ENCODE results near the gene PFN2.
"Not testable (repeated sequence)": the region's sequence is repeated elsewhere in the genome, so short reads cannot be mapped to it uniquely, and the experiment has no call there.

The PFN2 gene

DNA sequence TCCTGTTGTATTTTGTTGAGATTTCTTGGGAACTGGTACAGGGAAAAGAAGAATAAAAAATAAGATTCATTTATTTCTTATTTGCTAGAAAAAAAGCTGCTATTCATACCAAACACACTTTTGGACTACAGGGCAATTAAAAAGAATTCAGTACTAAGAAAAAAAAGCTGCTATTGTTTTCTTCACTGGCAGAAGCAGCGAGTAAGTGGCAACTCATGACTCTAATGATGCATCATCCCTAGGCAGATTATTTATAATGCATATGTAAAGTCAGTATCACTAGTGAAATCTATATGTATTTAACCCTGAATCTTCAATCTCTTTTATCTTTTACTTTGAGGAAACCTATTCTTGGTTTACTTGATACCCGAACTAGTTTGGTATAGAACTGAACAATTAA is 15.2 kb downstream of the PFN2 start:
- H3K27me3 ChIP-seq (ENCODE audit: insufficient read depth, low read depth): no peaks in the 10 kb centered on the region
- no peak overlapping the region for H3K4me2 ChIP-seq
- H4K20me1 ChIP-seq (ENCODE audit: insufficient read depth): no peaks in the 10 kb centered on the region
- no peak overlapping the region for H3K4me3 ChIP-seq (IDR thresholded peaks at IDR 0.05; ENCODE audit: insufficient read depth, low read depth, low read length)
- H2AFZ ChIP-seq (ENCODE audit: low read depth): no peak overlapping the region
- H3K79me2 ChIP-seq (ENCODE audit: insufficient read depth, low read depth): no peaks in the 10 kb centered on the region
- TF ChIP-seq, protein P1, sequence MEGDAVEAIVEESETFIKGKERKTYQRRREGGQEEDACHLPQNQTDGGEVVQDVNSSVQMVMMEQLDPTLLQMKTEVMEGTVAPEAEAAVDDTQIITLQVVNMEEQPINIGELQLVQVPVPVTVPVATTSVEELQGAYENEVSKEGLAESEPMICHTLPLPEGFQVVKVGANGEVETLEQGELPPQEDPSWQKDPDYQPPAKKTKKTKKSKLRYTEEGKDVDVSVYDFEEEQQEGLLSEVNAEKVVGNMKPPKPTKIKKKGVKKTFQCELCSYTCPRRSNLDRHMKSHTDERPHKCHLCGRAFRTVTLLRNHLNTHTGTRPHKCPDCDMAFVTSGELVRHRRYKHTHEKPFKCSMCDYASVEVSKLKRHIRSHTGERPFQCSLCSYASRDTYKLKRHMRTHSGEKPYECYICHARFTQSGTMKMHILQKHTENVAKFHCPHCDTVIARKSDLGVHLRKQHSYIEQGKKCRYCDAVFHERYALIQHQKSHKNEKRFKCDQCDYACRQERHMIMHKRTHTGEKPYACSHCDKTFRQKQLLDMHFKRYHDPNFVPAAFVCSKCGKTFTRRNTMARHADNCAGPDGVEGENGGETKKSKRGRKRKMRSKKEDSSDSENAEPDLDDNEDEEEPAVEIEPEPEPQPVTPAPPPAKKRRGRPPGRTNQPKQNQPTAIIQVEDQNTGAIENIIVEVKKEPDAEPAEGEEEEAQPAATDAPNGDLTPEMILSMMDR (conservative IDR thresholded peaks at IDR 0.05; ENCODE audit: low read depth, low read length): no peak
- no peaks in the 10 kb centered on the region for H3K36me3 ChIP-seq (ENCODE audit: insufficient read depth)
- H3K4me1 ChIP-seq (ENCODE audit: low read depth, poor library complexity, severe bottlenecking): peaks cover 8% of the 10 kb centered on the region
- no peak overlapping the region for H3K27ac ChIP-seq
- no peak overlapping the region for H3K9ac ChIP-seq

GRCh38 chr3:149954812-149955211 is 15.9 kb downstream of the PFN2 start:
- Histone ChIP-seq H3K4me3 (IDR thresholded peaks at IDR 0.05; ENCODE audit: insufficient read depth, low read depth, low read length) (no peak overlapping the region), H3K4me1 (ENCODE audit: low read depth, poor library complexity, severe bottlenecking) (peaks cover 8% of the 10 kb centered on the region), H3K36me3 (ENCODE audit: insufficient read depth) (no peaks in the 10 kb centered on the region), H3K27me3 (ENCODE audit: insufficient read depth, low read depth) (no peaks in the 10 kb centered on the region), H3K9ac (no peak overlapping the region), H3K79me2 (ENCODE audit: insufficient read depth, low read depth) (no peaks in the 10 kb centered on the region), H4K20me1 (ENCODE audit: insufficient read depth) (no peaks in the 10 kb centered on the region), H3K4me2 (no peak overlapping the region), H3K27ac (no peak overlapping the region), H2AFZ (ENCODE audit: low read depth) (no peak overlapping the region)
- TF ChIP-seq, protein P1 (conservative IDR thresholded peaks at IDR 0.05; ENCODE audit: low read depth, low read length): no peak

- H3K27ac ChIP-seq: no peak overlapping the region
- no peak overlapping the region for H3K4me2 ChIP-seq
- no peak overlapping the region for H3K4me3 ChIP-seq (IDR thresholded peaks at IDR 0.05; ENCODE audit: insufficient read depth, low read depth, low read length)
- peaks cover under 1% of the 10 kb centered on the region for H3K4me1 ChIP-seq (ENCODE audit: low read depth, poor library complexity, severe bottlenecking)
- H3K27me3 ChIP-seq (ENCODE audit: insufficient read depth, low read depth): no peaks in the 10 kb centered on the region
- no peak overlapping the region for H2AFZ ChIP-seq (ENCODE audit: low read depth)
- H4K20me1 ChIP-seq (ENCODE audit: insufficient read depth): no peaks in the 10 kb centered on the region
- H3K79me2 ChIP-seq (ENCODE audit: insufficient read depth, low read depth): no peaks in the 10 kb centered on the region
- TF ChIP-seq, protein P1 (conservative IDR thresholded peaks at IDR 0.05; ENCODE audit: low read depth, low read length): no peak
- no peak overlapping the region for H3K9ac ChIP-seq
- no peaks in the 10 kb centered on the region for H3K36me3 ChIP-seq (ENCODE audit: insufficient read depth)
Measured at GRCh38 chr3:149949181-149949580, 21.5 kb downstream of the PFN2 start.

GRCh38 chr3:149947231-149947630 is 23.5 kb downstream of the PFN2 start:
- H3K9ac ChIP-seq: no peak overlapping the region
- H3K79me2 ChIP-seq (ENCODE audit: insufficient read depth, low read depth): no peaks in the 10 kb centered on the region
- H3K4me2 ChIP-seq: no peak overlapping the region
- H4K20me1 ChIP-seq (ENCODE audit: insufficient read depth): no peaks in the 10 kb centered on the region
- no peaks in the 10 kb centered on the region for H3K4me1 ChIP-seq (ENCODE audit: low read depth, poor library complexity, severe bottlenecking)
- no peak overlapping the region for H3K4me3 ChIP-seq (IDR thresholded peaks at IDR 0.05; ENCODE audit: insufficient read depth, low read depth, low read length)
- TF ChIP-seq, protein P1 (conservative IDR thresholded peaks at IDR 0.05; ENCODE audit: low read depth, low read length): no peak
- H2AFZ ChIP-seq (ENCODE audit: low read depth): no peak overlapping the region
- no peaks in the 10 kb centered on the region for H3K27me3 ChIP-seq (ENCODE audit: insufficient read depth, low read depth)
- H3K36me3 ChIP-seq (ENCODE audit: insufficient read depth): no peaks in the 10 kb centered on the region
- no peak overlapping the region for H3K27ac ChIP-seq

- not testable (repeated sequence) for H3K36me3 ChIP-seq (ENCODE audit: insufficient read depth); H3K27me3 ChIP-seq (ENCODE audit: insufficient read depth, low read depth); H3K27ac ChIP-seq; H4K20me1 ChIP-seq (ENCODE audit: insufficient read depth); H2AFZ ChIP-seq (ENCODE audit: low read depth); H3K4me3 ChIP-seq (IDR thresholded peaks at IDR 0.05; ENCODE audit: insufficient read depth, low read depth, low read length); H3K9ac ChIP-seq; H3K4me1 ChIP-seq (ENCODE audit: low read depth, poor library complexity, severe bottlenecking); H3K4me2 ChIP-seq; H3K79me2 ChIP-seq (ENCODE audit: insufficient read depth, low read depth)
Measured at GRCh38 chr3:149943966-149944365, 26.7 kb downstream of the PFN2 start.
